GM20000 (cell line): ENCODE results near the gene MUC2.

Experiments
- DNase-seq: peaks from one replicate; pipeline ENCODE4 v3.0.0; 2012; ENCODE audit warnings: low spot score
- CTCF ChIP-seq: IDR thresholded peaks from 2 replicates; pipeline ENCODE4 v1.5.1; 2012; ENCODE audit warnings: mild to moderate bottlenecking, control low read depth; ENCODE audit errors: extremely low read depth, missing control alignments

The MUC2 gene

GRCh38 chr11:1060410-1060809, 14.3 kb upstream of the MUC2 start:
- no peak for DNase-seq
- TF ChIP-seq CTCF: no peak

- DNase-seq: no peak
- TF ChIP-seq CTCF: no peak
Observed at GRCh38 chr11:1060852-1061616, 13.6 kb upstream of the MUC2 start.

GRCh38 chr11:1062075-1062820, 12.4 kb upstream of the MUC2 start:
- no peak for TF ChIP-seq CTCF
- no peak for DNase-seq

- no peak for TF ChIP-seq CTCF
Observed at GRCh38 chr11:1064167-1064566, 10.5 kb upstream of the MUC2 start.

GRCh38 chr11:1067812-1068496, 6.7 kb upstream of the MUC2 start:
- TF ChIP-seq CTCF: no peak
- no peak for DNase-seq

More at GRCh38 chr11:1064167-1064566, 10.5 kb upstream of the MUC2 start:
- no peak for DNase-seq

GRCh38 chr11:1069740-1070139, 4.9 kb upstream of the MUC2 start:
- DNase-seq: no peak
- TF ChIP-seq CTCF: no peak
